HEK293T (cell line): ENCODE measurements around the gene OR2J2.

Source experiments
- HDGF ChIP-seq: fragments of 450-650 bp; IDR thresholded peaks from 2 replicates; pipeline ENCODE4 v1.6.1; 2017; ENCODE audit warnings: antibody characterized with exemption, borderline replicate concordance
- NFRKB ChIP-seq: fragments of 450-650 bp; IDR thresholded peaks from 2 replicates; pipeline ENCODE4 v1.6.1; 2016; ENCODE audit warnings: mild to moderate bottlenecking, moderate library complexity
- SP1 ChIP-seq: fragments of 450-650 bp; IDR thresholded peaks from 2 replicates; pipeline ENCODE4 v1.6.1; 2017
- SUZ12 ChIP-seq: fragments of 450-650 bp; IDR thresholded peaks from 2 replicates; pipeline ENCODE4 v1.6.1; 2016; ENCODE audit warnings: mild to moderate bottlenecking

DNA sequence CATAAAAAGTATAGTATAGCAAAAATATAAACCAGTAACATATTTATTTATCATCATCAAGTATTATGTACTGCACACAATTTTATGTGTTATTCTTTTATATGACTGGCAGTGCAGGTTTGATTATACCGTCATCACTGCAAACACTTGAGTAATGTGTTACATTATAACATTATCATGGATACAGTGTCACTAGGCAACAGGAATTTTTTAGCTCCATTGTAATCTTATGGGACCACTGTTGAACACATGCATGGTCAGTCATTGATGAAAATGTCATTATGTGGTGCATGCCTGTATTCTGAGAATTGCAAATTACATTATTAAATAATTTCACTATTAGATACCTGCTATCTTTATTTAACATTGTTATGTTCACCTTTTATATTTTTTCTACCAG is 29.1 kb upstream of the OR2J2 start:
- TF ChIP-seq HDGF: no peak
- TF ChIP-seq SP1: no peak
- TF ChIP-seq SUZ12: no peak
- TF ChIP-seq NFRKB: no peak
